ENCODE data around the gene VCY1B. TPM values are rescaled to one million over a fixed set of nuclear protein-coding genes. Genes with fewer than 3 reads are reported as not detected.

Gene VCY1B
- not detected in 2 replicates for total RNA-seq

GRCh38 chrY:14055927-14056326 is at the start of gene VCY1B:
Gene VCY1B (plus strand): TSS chrY:14056227. CDS start chrY:14056290, 63 bp downstream.

Other genes starting within 250 kb of the VCY1B start
- not detected in 2 replicates for gene VCY, start 69.8 kb upstream of the VCY1B start, total RNA-seq

All from epithelial cell of alveolus of lung (primary cell).